ENCODE measurements around the gene LLGL1. TPM values are rescaled to one million over a fixed set of nuclear protein-coding genes. Genes with fewer than 3 reads are reported as not detected.

Gene LLGL1
- total and polyA plus RNA-seq, 2 donors from 2014 or later = 8.0 to 13.7 TPM

- no peaks in the 10 kb centered on the region for H3K27me3 ChIP-seq (ENCODE audit: control insufficient read depth, insufficient read depth, low read length)
- intact Hi-C loops (cut with DNase I) = no loop called here
- no peak overlapping the region for H3K27ac ChIP-seq (ENCODE audit: low read depth in 2 of 2, low read length in 2 of 2)
- H3K9me3 ChIP-seq (ENCODE audit: control insufficient read depth in 2 of 3, insufficient read depth in 1 of 3, low read length in 3 of 3) = no peaks in the 10 kb centered on the region
- TF ChIP-seq CTCF (IDR thresholded peaks at IDR 0.05; ENCODE audit: borderline replicate concordance, extremely low read depth, insufficient read depth) = no peak
- DNase-seq (no peak), FAIRE-seq (no peak)
- H3K4me1 ChIP-seq (ENCODE audit: control insufficient read depth in 2 of 3, insufficient read depth in 2 of 3, low read depth in 1 of 3, low read length in 3 of 3) = peaks cover 0 to 10% (median 0%) of the 10 kb centered on the region in 3 donors
- H3K36me3 ChIP-seq (ENCODE audit: control insufficient read depth in 2 of 3, insufficient read depth in 3 of 3, low read length in 3 of 3) = peaks cover 0 to 57% (median 21%) of the 10 kb centered on the region in 3 donors
- H3K9ac ChIP-seq (ENCODE audit: low read length in 3 of 3) = no peak overlapping the region
- H3K4me3 ChIP-seq (ENCODE audit: low read length in 3 of 3) = no peak overlapping the region
Measured at GRCh38 chr17:18246109-18246725, 20.8 kb downstream of the LLGL1 start.

DNA sequence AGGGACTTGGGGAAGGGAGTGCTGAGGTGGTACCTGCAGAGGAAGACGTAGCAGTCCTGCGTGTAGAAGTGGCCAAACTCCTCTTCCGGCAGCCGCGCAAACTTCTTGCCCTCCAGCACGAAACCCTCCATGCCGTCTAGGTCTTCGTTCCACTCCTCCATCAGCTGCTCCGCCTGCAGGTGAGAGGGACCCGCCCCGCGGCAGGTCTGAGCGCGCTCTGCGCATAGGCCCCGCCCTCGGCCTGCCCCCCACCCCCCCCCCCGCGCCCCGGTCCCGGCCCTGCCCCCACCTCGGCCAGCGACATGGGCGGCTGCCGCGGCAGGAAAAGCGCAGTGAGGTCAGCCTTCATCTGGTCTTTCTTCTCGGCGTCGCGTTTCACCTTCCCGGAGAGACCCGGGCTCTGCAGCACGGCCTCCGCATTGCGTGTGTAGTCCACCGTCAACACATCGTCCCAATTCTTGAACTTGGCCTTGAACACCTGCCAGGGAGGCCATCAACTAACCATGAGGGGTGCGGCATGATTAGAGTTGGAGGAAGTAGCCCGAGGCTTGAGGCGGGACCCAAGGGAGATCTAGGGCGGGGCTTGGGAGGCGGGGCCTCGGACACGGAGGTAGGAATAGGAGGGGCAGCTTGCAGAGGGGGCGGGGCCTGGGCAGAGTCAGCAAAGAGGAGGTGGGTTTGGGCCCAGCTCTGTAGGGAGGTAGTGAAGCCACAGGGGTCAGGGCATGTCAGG, 21.6 kb downstream of the LLGL1 start:
- intact Hi-C loops (cut with DNase I) = no loop called here
- Histone ChIP-seq H3K36me3 (ENCODE audit: control insufficient read depth in 2 of 3, insufficient read depth in 3 of 3, low read length in 3 of 3) (peaks cover 0 to 65% (median 24%) of the 10 kb centered on the region in 3 donors), H3K9me3 (ENCODE audit: control insufficient read depth in 2 of 3, insufficient read depth in 1 of 3, low read length in 3 of 3) (no peaks in the 10 kb centered on the region), H3K27ac (ENCODE audit: low read depth in 2 of 2, low read length in 2 of 2) (no peak overlapping the region), H3K4me3 (ENCODE audit: low read length in 3 of 3) (peak overlapping the region in 1 of 3 donors; percentile 24), H3K4me1 (ENCODE audit: control insufficient read depth in 2 of 3, insufficient read depth in 2 of 3, low read depth in 1 of 3, low read length in 3 of 3) (peaks cover 0 to 10% (median 0%) of the 10 kb centered on the region in 3 donors), H3K27me3 (ENCODE audit: control insufficient read depth, insufficient read depth, low read length) (no peaks in the 10 kb centered on the region), H3K9ac (ENCODE audit: low read length in 3 of 3) (no peak overlapping the region)
- DNase-seq (peak; percentile 86 to 93 (median 90)), FAIRE-seq (no peak)
- no peak for TF ChIP-seq CTCF (IDR thresholded peaks at IDR 0.05; ENCODE audit: borderline replicate concordance, extremely low read depth, insufficient read depth)

DNA sequence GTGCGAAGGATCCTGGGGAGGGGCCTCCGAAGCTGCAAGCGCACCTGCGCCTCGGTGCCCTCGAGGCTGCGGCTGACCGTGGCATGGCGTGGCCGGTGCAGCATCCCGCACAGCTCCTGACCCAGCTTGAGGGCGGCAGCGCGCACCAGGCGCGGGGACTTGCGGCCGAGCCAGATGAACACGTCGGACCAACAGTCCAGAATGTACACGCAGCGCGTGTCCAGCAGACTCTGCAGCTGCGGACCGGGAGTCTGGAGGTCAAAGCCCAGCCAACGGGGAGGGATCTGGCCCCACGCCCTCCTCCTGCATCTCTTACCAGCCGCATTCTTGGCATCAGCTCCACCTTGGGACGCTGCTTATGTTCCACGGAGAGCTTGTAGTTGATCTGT, 22.2 kb downstream of the LLGL1 start:
- Histone ChIP-seq H3K27me3 (ENCODE audit: control insufficient read depth, insufficient read depth, low read length) (no peaks in the 10 kb centered on the region), H3K4me1 (ENCODE audit: control insufficient read depth in 2 of 3, insufficient read depth in 2 of 3, low read depth in 1 of 3, low read length in 3 of 3) (peaks cover 0 to 10% (median 0%) of the 10 kb centered on the region in 3 donors), H3K27ac (ENCODE audit: low read depth in 2 of 2, low read length in 2 of 2) (no peak overlapping the region), H3K9ac (ENCODE audit: low read length in 3 of 3) (no peak overlapping the region), H3K9me3 (ENCODE audit: control insufficient read depth in 2 of 3, insufficient read depth in 1 of 3, low read length in 3 of 3) (no peaks in the 10 kb centered on the region), H3K4me3 (ENCODE audit: low read length in 3 of 3) (no peak overlapping the region), H3K36me3 (ENCODE audit: control insufficient read depth in 2 of 3, insufficient read depth in 3 of 3, low read length in 3 of 3) (peaks cover 0 to 71% (median 24%) of the 10 kb centered on the region in 3 donors)
- no peak for TF ChIP-seq CTCF (IDR thresholded peaks at IDR 0.05; ENCODE audit: borderline replicate concordance, extremely low read depth, insufficient read depth)
- FAIRE-seq = no peak
- intact Hi-C loops (cut with DNase I) = no loop called here
- DNase-seq = peak in 1 of 5 donors; percentile 78
